Loucy (cell line): ENCODE data around the gene CPEB3.

Experiments used
- H2AFZ ChIP-seq: fragments of 200-600 bp; sonication (generic); 2 replicates; pipeline ENCODE4 v1.6.0; 2016; ENCODE audit warnings: antibody characterized with exemption, mild to moderate bottlenecking, low read length, moderate library complexity
- H3F3A ChIP-seq: fragments of 200-600 bp; 2 replicates; pipeline ENCODE4 v1.6.0; 2016; ENCODE audit warnings: antibody characterized with exemption, low read depth, mild to moderate bottlenecking
- H3K27me3 ChIP-seq: fragments of 200-600 bp; sonication (generic); 2 replicates; pipeline ENCODE4 v1.6.1; 2014; ENCODE audit warnings: low read length, mild to moderate bottlenecking; ENCODE audit not compliant: insufficient read depth, poor library complexity, severe bottlenecking
- H3K36me3 ChIP-seq: fragments of 200-600 bp; sonication (generic); 2 replicates; pipeline ENCODE4 v1.6.1; 2016; ENCODE audit warnings: low read length; ENCODE audit not compliant: insufficient read depth
- H3K4me1 ChIP-seq: fragments of 200-600 bp; sonication (generic); 2 replicates; pipeline ENCODE4 v1.5.1; 2014; ENCODE audit warnings: low read length, mild to moderate bottlenecking; ENCODE audit not compliant: insufficient read depth, poor library complexity, severe bottlenecking
- H3K4me2 ChIP-seq: fragments of 200-600 bp; sonication (generic); 2 replicates; pipeline ENCODE4 v1.6.0; 2014; ENCODE audit warnings: antibody characterized with exemption, low read length, low read depth, mild to moderate bottlenecking; ENCODE audit not compliant: poor library complexity, severe bottlenecking
- H3K4me3 ChIP-seq: fragments of 200-600 bp; sonication (generic); 2 replicates; pipeline ENCODE4 v1.5.1; 2014; ENCODE audit warnings: low read length, mild to moderate bottlenecking, mixed read lengths; ENCODE audit not compliant: poor library complexity, severe bottlenecking
- H3K79me2 ChIP-seq: fragments of 200-600 bp; sonication (generic); 2 replicates; pipeline ENCODE4 v1.6.1; 2014; ENCODE audit warnings: low read length; ENCODE audit not compliant: insufficient read depth
- H3K9ac ChIP-seq: fragments of 200-600 bp; sonication (generic); 2 replicates; pipeline ENCODE4 v1.6.0; 2014; ENCODE audit warnings: mild to moderate bottlenecking, low read depth, low read length, moderate library complexity; ENCODE audit not compliant: poor library complexity, severe bottlenecking
- H3K9me2 ChIP-seq: fragments of 200-600 bp; sonication (generic); replicated peaks from 2 replicates; pipeline ENCODE4 v1.6.1; 2016; ENCODE audit warnings: low read depth, low read length, mixed read lengths
- H3K9me3 ChIP-seq: fragments of 200-600 bp; sonication (generic); 2 replicates; pipeline ENCODE4 v1.6.1; 2014; ENCODE audit warnings: mild to moderate bottlenecking, antibody characterized with exemption, low read length, low read depth; ENCODE audit not compliant: insufficient read depth
- H4K20me1 ChIP-seq: fragments of 200-600 bp; sonication (generic); 2 replicates; pipeline ENCODE4 v1.6.0; 2014; ENCODE audit warnings: antibody characterized with exemption, low read length, mild to moderate bottlenecking; ENCODE audit not compliant: insufficient read depth, poor library complexity, severe bottlenecking
- EZH2phosphoT487 ChIP-seq: fragments of 200-600 bp; IDR thresholded peaks from 2 replicates; pipeline ENCODE4 v1.6.1; 2018; ENCODE audit warnings: antibody characterized with exemption, mild to moderate bottlenecking, moderate library complexity, borderline replicate concordance
- TF ChIP-seq, protein P1 (sequence below): fragments of 200-600 bp; sonication (generic); conservative IDR thresholded peaks from 2 replicates; pipeline ENCODE4 v1.5.1; 2014; ENCODE audit warnings: mild to moderate bottlenecking, antibody characterized with exemption, low read length

CPEB3 gene

DNA sequence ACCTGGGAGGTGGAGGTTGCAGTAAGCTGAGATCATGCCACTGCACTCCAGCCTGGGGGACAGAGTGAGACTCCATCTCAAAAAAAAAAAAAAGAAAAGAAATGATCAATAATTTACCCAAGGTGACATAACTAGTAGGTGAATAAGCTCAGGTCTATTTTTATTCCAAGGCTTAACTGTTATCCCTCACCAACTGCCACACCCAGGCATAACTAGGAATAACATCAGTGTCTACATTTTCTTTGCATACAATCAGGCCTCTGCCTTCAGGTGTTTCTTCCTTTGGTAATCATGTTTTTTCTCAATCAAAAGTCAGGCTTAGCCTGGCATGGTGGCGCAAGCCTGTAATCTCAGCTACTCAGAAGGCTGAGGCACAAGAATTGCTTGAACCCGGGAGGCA, 26.6 kb downstream of the CPEB3 start:
- TF ChIP-seq EZH2phosphoT487, result no peak
- TF ChIP-seq, protein P1, sequence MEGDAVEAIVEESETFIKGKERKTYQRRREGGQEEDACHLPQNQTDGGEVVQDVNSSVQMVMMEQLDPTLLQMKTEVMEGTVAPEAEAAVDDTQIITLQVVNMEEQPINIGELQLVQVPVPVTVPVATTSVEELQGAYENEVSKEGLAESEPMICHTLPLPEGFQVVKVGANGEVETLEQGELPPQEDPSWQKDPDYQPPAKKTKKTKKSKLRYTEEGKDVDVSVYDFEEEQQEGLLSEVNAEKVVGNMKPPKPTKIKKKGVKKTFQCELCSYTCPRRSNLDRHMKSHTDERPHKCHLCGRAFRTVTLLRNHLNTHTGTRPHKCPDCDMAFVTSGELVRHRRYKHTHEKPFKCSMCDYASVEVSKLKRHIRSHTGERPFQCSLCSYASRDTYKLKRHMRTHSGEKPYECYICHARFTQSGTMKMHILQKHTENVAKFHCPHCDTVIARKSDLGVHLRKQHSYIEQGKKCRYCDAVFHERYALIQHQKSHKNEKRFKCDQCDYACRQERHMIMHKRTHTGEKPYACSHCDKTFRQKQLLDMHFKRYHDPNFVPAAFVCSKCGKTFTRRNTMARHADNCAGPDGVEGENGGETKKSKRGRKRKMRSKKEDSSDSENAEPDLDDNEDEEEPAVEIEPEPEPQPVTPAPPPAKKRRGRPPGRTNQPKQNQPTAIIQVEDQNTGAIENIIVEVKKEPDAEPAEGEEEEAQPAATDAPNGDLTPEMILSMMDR, result no peak
- Histone ChIP-seq H3K27me3 (no peaks in the 10 kb centered on the region), H3K4me2 (no peak overlapping the region), H3K4me3 (no peak overlapping the region), H3K36me3 (no peaks in the 10 kb centered on the region), H2AFZ (no peak overlapping the region), H3K9ac (no peak overlapping the region), H3K4me1 (no peaks in the 10 kb centered on the region), H3K79me2 (no peaks in the 10 kb centered on the region), H4K20me1 (no peaks in the 10 kb centered on the region), H3K9me3 (no peaks in the 10 kb centered on the region), H3K9me2 (no peaks in the 10 kb centered on the region), H3F3A (no peaks in the 10 kb centered on the region)

DNA sequence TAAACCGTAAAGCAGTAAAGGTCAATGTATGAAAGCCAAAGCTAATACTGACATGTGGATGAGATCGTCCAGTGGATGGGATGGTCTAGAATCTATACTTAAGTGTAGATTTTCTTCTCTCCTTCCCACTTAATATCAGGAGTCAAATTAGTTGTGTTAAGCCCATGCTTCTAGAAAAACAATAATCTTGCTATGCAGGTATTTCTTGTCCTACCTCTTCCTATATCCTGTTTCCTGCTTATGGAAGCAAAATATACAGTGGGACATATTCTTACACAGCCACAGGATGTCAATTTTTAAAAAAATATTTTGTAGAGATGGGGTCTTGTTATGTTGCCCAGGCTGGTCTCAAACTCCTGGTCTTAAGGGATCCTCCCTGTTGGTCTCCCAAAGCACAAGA, 27.5 kb downstream of the CPEB3 start:
- H3K4me3 ChIP-seq, result no peak overlapping the region

DNA sequence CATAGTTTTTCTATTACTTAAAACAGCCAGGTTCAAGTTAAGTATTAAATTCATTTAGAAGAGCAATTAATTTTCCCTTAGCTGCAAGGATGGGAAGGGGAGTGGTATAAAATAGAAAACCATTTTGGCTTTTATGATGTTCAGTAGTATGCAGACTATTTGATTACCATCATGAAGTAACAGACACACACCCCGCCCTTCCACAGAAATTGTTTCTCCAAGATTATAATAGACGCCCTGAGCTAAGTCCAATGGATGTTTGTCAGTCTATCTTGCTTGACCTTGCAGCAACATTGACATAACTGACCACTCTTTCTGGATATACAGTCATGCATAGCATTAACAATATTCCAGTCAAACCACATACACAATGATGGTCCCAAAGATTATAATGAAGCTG, 42.3 kb downstream of the CPEB3 start:
- H3K36me3 ChIP-seq, result no peaks in the 10 kb centered on the region
- H3K79me2 ChIP-seq, result no peaks in the 10 kb centered on the region
- no peaks in the 10 kb centered on the region for H3K27me3 ChIP-seq
- H4K20me1 ChIP-seq, result no peaks in the 10 kb centered on the region
- no peaks in the 10 kb centered on the region for H3K9me2 ChIP-seq
- H3F3A ChIP-seq, result no peaks in the 10 kb centered on the region
- H3K4me3 ChIP-seq, result no peak overlapping the region
- H3K4me2 ChIP-seq, result no peak overlapping the region
- no peak overlapping the region for H2AFZ ChIP-seq
- TF ChIP-seq EZH2phosphoT487, result no peak
- TF ChIP-seq, protein P1, result no peak
- H3K4me1 ChIP-seq, result peaks cover under 1% of the 10 kb centered on the region
- H3K9ac ChIP-seq, result no peak overlapping the region
- no peaks in the 10 kb centered on the region for H3K9me3 ChIP-seq

More for the DNA sequence above, 27.5 kb downstream of the CPEB3 start:
- H3K9ac ChIP-seq, result no peak overlapping the region
- no peaks in the 10 kb centered on the region for H3K9me3 ChIP-seq
- H2AFZ ChIP-seq, result no peak overlapping the region
- no peak overlapping the region for H3K4me2 ChIP-seq
- TF ChIP-seq, protein P1, result no peak
- no peak for TF ChIP-seq EZH2phosphoT487
- H3K9me2 ChIP-seq, result no peaks in the 10 kb centered on the region
- no peaks in the 10 kb centered on the region for H4K20me1 ChIP-seq
- H3K36me3 ChIP-seq, result no peaks in the 10 kb centered on the region
- no peaks in the 10 kb centered on the region for H3K4me1 ChIP-seq
- no peaks in the 10 kb centered on the region for H3K79me2 ChIP-seq
- H3F3A ChIP-seq, result no peaks in the 10 kb centered on the region
- H3K27me3 ChIP-seq, result no peaks in the 10 kb centered on the region
